ENCODE measurements around the gene AKT1S1. TPM values are rescaled to one million over a fixed set of nuclear protein-coding genes. Genes with fewer than 3 reads are reported as not detected.
"Not testable (repeated sequence)": the region's sequence is repeated elsewhere in the genome, so short reads cannot be mapped to it uniquely, and the experiment has no call there.

The AKT1S1 gene
- total RNA-seq, 1 experiment from 2014 or later = 46.2 TPM

GRCh38 chr19:49839713-49840112 is 37.4 kb downstream of the AKT1S1 start:
- DNase-seq (ENCODE audit: low read depth) = no peak

GRCh38 chr19:49838885-49839588 is 38.1 kb downstream of the AKT1S1 start:
- DNase-seq (ENCODE audit: low read depth) = no peak

- no peak for DNase-seq (ENCODE audit: low read depth)
These were observed 39.7 kb downstream of the AKT1S1 start for GRCh38 chr19:49837425-49837824.

GRCh38 chr19:49837009-49837310 is 40.2 kb downstream of the AKT1S1 start:
- DNase-seq (ENCODE audit: low read depth) = no peak

GRCh38 chr19:49836176-49837008 is 40.8 kb downstream of the AKT1S1 start:
- DNase-seq (ENCODE audit: low read depth) = no peak

- no peak for DNase-seq (ENCODE audit: low read depth)
These were observed 41.6 kb downstream of the AKT1S1 start for GRCh38 chr19:49835562-49835961.

GRCh38 chr19:49833599-49833998 is 43.6 kb downstream of the AKT1S1 start:
- DNase-seq (ENCODE audit: low read depth) = no peak

- peak; percentile 45 for DNase-seq (ENCODE audit: low read depth)
These were observed 44.6 kb downstream of the AKT1S1 start for GRCh38 chr19:49832556-49832955.

GRCh38 chr19:49831592-49831991 is 45.6 kb downstream of the AKT1S1 start:
- DNase-seq (ENCODE audit: low read depth) = no peak

- DNase-seq (ENCODE audit: low read depth) = no peak
These were observed 46.4 kb downstream of the AKT1S1 start for GRCh38 chr19:49830766-49831165.

- no peak for DNase-seq (ENCODE audit: low read depth)
These were observed 47.4 kb downstream of the AKT1S1 start for GRCh38 chr19:49829721-49830120.

GRCh38 chr19:49829200-49829599 is 48.0 kb downstream of the AKT1S1 start:
- DNase-seq (ENCODE audit: low read depth) = no peak

- DNase-seq (ENCODE audit: low read depth) = no peak
These were observed 50.1 kb downstream of the AKT1S1 start for GRCh38 chr19:49827034-49827433.

GRCh38 chr19:49824662-49825061 is 52.5 kb downstream of the AKT1S1 start:
- no peak for DNase-seq (ENCODE audit: low read depth)

- no peak for DNase-seq (ENCODE audit: low read depth)
These were observed 53.7 kb downstream of the AKT1S1 start for GRCh38 chr19:49823472-49823871.

- DNase-seq (ENCODE audit: low read depth) = no peak
These were observed 57.0 kb downstream of the AKT1S1 start for GRCh38 chr19:49820125-49820524.

- DNase-seq (ENCODE audit: low read depth) = not testable (repeated sequence)
These were observed 57.6 kb downstream of the AKT1S1 start for GRCh38 chr19:49819452-49820115.

Small RNA genes within 50 kb of the gene (small RNA-seq; reads per million reads assigned to genes)
- gene MIR4749 = not detected

Other genes with a start within 250 kb of the AKT1S1 start
- 23.5 and 26.7 TPM in 2 replicates for gene RRAS, start 237.2 kb downstream of the AKT1S1 start, total RNA-seq (2014; rRNA removed; shearing (Covaris generic))
- gene SCAF1, start 235.1 kb downstream of the AKT1S1 start, total RNA-seq (2014; rRNA removed; shearing (Covaris generic)) = 21.2 and 31.7 TPM in 2 replicates
- 55.9 and 62.7 TPM in 2 replicates for gene IRF3, start 211.5 kb downstream of the AKT1S1 start, total RNA-seq (2014; rRNA removed; shearing (Covaris generic))
- 21.2 and 26.0 TPM in 2 replicates for gene BCL2L12, start 211.4 kb downstream of the AKT1S1 start, total RNA-seq (2014; rRNA removed; shearing (Covaris generic))
- gene PRMT1, start 200.1 kb downstream of the AKT1S1 start, total RNA-seq (2014; rRNA removed; shearing (Covaris generic)) = 540 and 551 TPM in 2 replicates
- 9.6 and 11.1 TPM in 2 replicates for gene ADM5, start 187.8 kb downstream of the AKT1S1 start, total RNA-seq (2014; rRNA removed; shearing (Covaris generic))
- gene CPT1C, start 186.2 kb downstream of the AKT1S1 start, total RNA-seq (2014; rRNA removed; shearing (Covaris generic)) = 0.84 TPM in 1 of 2 replicates, not detected in the other
- gene TSKS, start 114.0 kb downstream of the AKT1S1 start, total RNA-seq (2014; rRNA removed; shearing (Covaris generic)) = not detected in 2 replicates
- gene AP2A1, start 110.4 kb downstream of the AKT1S1 start, total RNA-seq (2014; rRNA removed; shearing (Covaris generic)) = 63.5 and 75.0 TPM in 2 replicates
- gene FUZ, start 64.1 kb downstream of the AKT1S1 start, total RNA-seq (2014; rRNA removed; shearing (Covaris generic)) = 69.5 and 72.2 TPM in 2 replicates
- gene MED25, start 59.1 kb downstream of the AKT1S1 start, total RNA-seq (2014; rRNA removed; shearing (Covaris generic)) = 15.3 and 18.7 TPM in 2 replicates
- 63.8 and 77.1 TPM in 2 replicates for gene PTOV1, start 26.2 kb downstream of the AKT1S1 start, total RNA-seq (2014; rRNA removed; shearing (Covaris generic))
- 55.5 and 57.2 TPM in 2 replicates for gene PNKP, start 9.8 kb downstream of the AKT1S1 start, total RNA-seq (2014; rRNA removed; shearing (Covaris generic))
- 5.5 and 9.8 TPM in 2 replicates for gene TBC1D17, start 347 bp upstream of the AKT1S1 start, total RNA-seq (2014; rRNA removed; shearing (Covaris generic))
- 0.13 and 0.24 TPM in 2 replicates for gene IL4I1, start 19.5 kb upstream of the AKT1S1 start, total RNA-seq (2014; rRNA removed; shearing (Covaris generic))
- gene ATF5, start 51.9 kb upstream of the AKT1S1 start, total RNA-seq (2014; rRNA removed; shearing (Covaris generic)) = 13.6 and 17.4 TPM in 2 replicates
- 72.9 and 91.9 TPM in 2 replicates for gene NUP62, start 52.1 kb upstream of the AKT1S1 start, total RNA-seq (2014; rRNA removed; shearing (Covaris generic))
- gene SIGLEC11, start 83.8 kb upstream of the AKT1S1 start, total RNA-seq (2014; rRNA removed; shearing (Covaris generic)) = not detected in 2 replicates
- gene VRK3, start 148.0 kb upstream of the AKT1S1 start, total RNA-seq (2014; rRNA removed; shearing (Covaris generic)) = 18.9 and 20.9 TPM in 2 replicates
- gene ZNF473, start 148.7 kb upstream of the AKT1S1 start, total RNA-seq (2014; rRNA removed; shearing (Covaris generic)) = 10.1 and 10.4 TPM in 2 replicates